ENCODE results near the gene CX3CR1. TPM values are rescaled to one million over a fixed set of nuclear protein-coding genes. Genes with fewer than 3 reads are reported as not detected.

CX3CR1 gene
- total RNA-seq, 1 donor from 2014 or later = not detected

GRCh38 chr3:39327053-39327745 lies 47.4 kb upstream of the CX3CR1 start:
- TF ChIP-seq EZH2 (IDR thresholded peaks at IDR 0.05) (no peak), EZH2phosphoT487 (IDR thresholded peaks at IDR 0.05) (no peak), CTCF (IDR thresholded peaks at IDR 0.05) (no peak)
- no peak overlapping the region for H3K27ac ChIP-seq
- H2AFZ ChIP-seq (replicated peaks) = no peak overlapping the region
- H3K27me3 ChIP-seq = no peaks in the 10 kb centered on the region
- no peaks in the 10 kb centered on the region for H3K9me3 Mint-ChIP-seq
- H3K4me3 ChIP-seq = no peak overlapping the region
- no peaks in the 10 kb centered on the region for H4K20me1 ChIP-seq (ENCODE audit: low read depth)
- no peak overlapping the region for H3K4me3 Mint-ChIP-seq
- no peaks in the 10 kb centered on the region for H3K4me1 Mint-ChIP-seq
- no peaks in the 10 kb centered on the region for H3K36me3 Mint-ChIP-seq
- H3K27me3 Mint-ChIP-seq (ENCODE audit: insufficient read depth, low read depth) = no peaks in the 10 kb centered on the region
- DNase-seq (ENCODE audit: low spot score) = no peak
- no peaks in the 10 kb centered on the region for H3K4me1 ChIP-seq
- H3K36me3 ChIP-seq = no peaks in the 10 kb centered on the region
- H3K79me2 ChIP-seq (ENCODE audit: low read depth) = no peaks in the 10 kb centered on the region
- H3K9me3 ChIP-seq (ENCODE audit: low read depth) = no peaks in the 10 kb centered on the region
- H3F3A ChIP-seq (ENCODE audit: low read depth) = no peaks in the 10 kb centered on the region
- no peak overlapping the region for H3K4me2 ChIP-seq
- no peak overlapping the region for H3K9ac ChIP-seq
- no peak overlapping the region for H3K27ac Mint-ChIP-seq

- no peaks in the 10 kb centered on the region for H3F3A ChIP-seq (ENCODE audit: low read depth)
- H3K36me3 Mint-ChIP-seq = no peaks in the 10 kb centered on the region
- no peaks in the 10 kb centered on the region for H3K4me1 ChIP-seq
- H3K36me3 ChIP-seq = no peaks in the 10 kb centered on the region
- no peaks in the 10 kb centered on the region for H3K27me3 Mint-ChIP-seq (ENCODE audit: insufficient read depth, low read depth)
- no peak overlapping the region for H3K4me2 ChIP-seq
- H3K27ac ChIP-seq = no peak overlapping the region
- TF ChIP-seq EZH2phosphoT487 (IDR thresholded peaks at IDR 0.05) (no peak), CTCF (IDR thresholded peaks at IDR 0.05) (no peak), EZH2 (IDR thresholded peaks at IDR 0.05) (no peak)
- no peaks in the 10 kb centered on the region for H3K79me2 ChIP-seq (ENCODE audit: low read depth)
- H2AFZ ChIP-seq (replicated peaks) = no peak overlapping the region
- H3K9me3 ChIP-seq (ENCODE audit: low read depth) = no peaks in the 10 kb centered on the region
- no peaks in the 10 kb centered on the region for H4K20me1 ChIP-seq (ENCODE audit: low read depth)
- no peaks in the 10 kb centered on the region for H3K9me3 Mint-ChIP-seq
- no peak overlapping the region for H3K27ac Mint-ChIP-seq
- DNase-seq (ENCODE audit: low spot score) = no peak
- no peak overlapping the region for H3K9ac ChIP-seq
- no peak overlapping the region for H3K4me3 Mint-ChIP-seq
- H3K4me1 Mint-ChIP-seq = no peaks in the 10 kb centered on the region
- H3K27me3 ChIP-seq = no peaks in the 10 kb centered on the region
- no peak overlapping the region for H3K4me3 ChIP-seq
Measured at GRCh38 chr3:39325236-39325635, 45.4 kb upstream of the CX3CR1 start.

DNA sequence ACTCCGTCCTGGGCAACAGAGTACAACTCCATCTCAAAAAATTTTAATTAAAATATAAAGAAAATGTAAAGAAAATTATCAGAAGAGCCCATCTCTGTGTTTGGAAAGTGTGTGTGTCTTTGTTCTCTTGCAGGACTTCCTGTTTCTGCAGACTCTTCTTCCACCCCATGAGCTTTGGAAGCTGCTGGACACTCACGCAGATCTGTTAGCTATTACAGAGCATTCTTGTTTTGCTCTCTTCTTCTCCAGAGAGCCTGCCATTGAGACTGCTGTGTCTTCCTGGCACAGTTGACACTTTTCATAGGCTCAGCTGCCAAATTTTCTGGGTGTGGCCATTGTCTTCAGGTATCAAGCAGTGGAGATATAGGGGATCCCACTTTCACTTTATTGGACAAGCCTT lies 43.7 kb upstream of the CX3CR1 start:
- Histone ChIP-seq H3K4me1 (no peaks in the 10 kb centered on the region), H4K20me1 (ENCODE audit: low read depth) (no peaks in the 10 kb centered on the region), H3K27ac (no peak overlapping the region), H3K36me3 (no peaks in the 10 kb centered on the region), H3K9ac (no peak overlapping the region), H3K27me3 (no peaks in the 10 kb centered on the region), H3K79me2 (ENCODE audit: low read depth) (no peaks in the 10 kb centered on the region), H3K4me2 (no peak overlapping the region), H3K4me3 (no peak overlapping the region), H2AFZ (replicated peaks) (no peak overlapping the region), H3F3A (ENCODE audit: low read depth) (no peaks in the 10 kb centered on the region), H3K9me3 (ENCODE audit: low read depth) (no peaks in the 10 kb centered on the region)
- no peaks in the 10 kb centered on the region for H3K36me3 Mint-ChIP-seq
- peaks cover 2% of the 10 kb centered on the region for H3K9me3 Mint-ChIP-seq
- no peak overlapping the region for H3K4me3 Mint-ChIP-seq
- no peak overlapping the region for H3K27ac Mint-ChIP-seq
- TF ChIP-seq CTCF (IDR thresholded peaks at IDR 0.05) (no peak), EZH2 (IDR thresholded peaks at IDR 0.05) (no peak)
- no peak for DNase-seq (ENCODE audit: low spot score)
- H3K4me1 Mint-ChIP-seq = no peaks in the 10 kb centered on the region
- no peaks in the 10 kb centered on the region for H3K27me3 Mint-ChIP-seq (ENCODE audit: insufficient read depth, low read depth)

All from neural progenitor cell (in vitro differentiated cells).